ENCODE data around the gene OTUD3.

OTUD3 gene

GRCh38 chr1:19894218-19894617 lies 12.0 kb downstream of the OTUD3 start:
- no peak for DNase-seq (ENCODE audit: low read depth in 1 of 2, low spot score in 1 of 2)
- H3K27ac ChIP-seq (replicated peaks) = no peak overlapping the region
- TF ChIP-seq REST (IDR thresholded peaks at IDR 0.05; ENCODE audit: insufficient replicate concordance, low read depth) (no peak), SPI1 (IDR thresholded peaks at IDR 0.05; ENCODE audit: borderline replicate concordance, low read depth) (no peak), GABPA (IDR thresholded peaks at IDR 0.05; ENCODE audit: low read depth) (no peak), POLR2AphosphoS5 (IDR thresholded peaks at IDR 0.05; ENCODE audit: low read depth) (no peak), CTCF (IDR thresholded peaks at IDR 0.05; ENCODE audit: insufficient read depth, low read length) (no peak)
- no peak overlapping the region for H3K4me3 ChIP-seq (replicated peaks; ENCODE audit: insufficient read depth, low read length)
- no peaks in the 10 kb centered on the region for H3K27me3 ChIP-seq (ENCODE audit: insufficient read depth, poor library complexity, severe bottlenecking)

- Histone ChIP-seq H3K27me3 (ENCODE audit: insufficient read depth, poor library complexity, severe bottlenecking) (no peaks in the 10 kb centered on the region), H3K27ac (replicated peaks) (no peak overlapping the region), H3K4me3 (replicated peaks; ENCODE audit: insufficient read depth, low read length) (no peak overlapping the region)
- TF ChIP-seq SPI1 (IDR thresholded peaks at IDR 0.05; ENCODE audit: borderline replicate concordance, low read depth) (no peak), GABPA (IDR thresholded peaks at IDR 0.05; ENCODE audit: low read depth) (no peak), POLR2AphosphoS5 (IDR thresholded peaks at IDR 0.05; ENCODE audit: low read depth) (no peak), CTCF (IDR thresholded peaks at IDR 0.05; ENCODE audit: insufficient read depth, low read length) (no peak), REST (IDR thresholded peaks at IDR 0.05; ENCODE audit: insufficient replicate concordance, low read depth) (no peak)
- DNase-seq (ENCODE audit: low read depth in 1 of 2, low spot score in 1 of 2) = no peak
Measured at GRCh38 chr1:19901653-19902052, 19.5 kb downstream of the OTUD3 start.

- TF ChIP-seq GABPA (IDR thresholded peaks at IDR 0.05; ENCODE audit: low read depth) (no peak), POLR2AphosphoS5 (IDR thresholded peaks at IDR 0.05; ENCODE audit: low read depth) (no peak), REST (IDR thresholded peaks at IDR 0.05; ENCODE audit: insufficient replicate concordance, low read depth) (no peak), SPI1 (IDR thresholded peaks at IDR 0.05; ENCODE audit: borderline replicate concordance, low read depth) (no peak), CTCF (IDR thresholded peaks at IDR 0.05; ENCODE audit: insufficient read depth, low read length) (no peak)
- Histone ChIP-seq H3K27ac (replicated peaks) (no peak overlapping the region), H3K4me3 (replicated peaks; ENCODE audit: insufficient read depth, low read length) (no peak overlapping the region), H3K27me3 (ENCODE audit: insufficient read depth, poor library complexity, severe bottlenecking) (no peaks in the 10 kb centered on the region)
- DNase-seq (ENCODE audit: low read depth in 1 of 2, low spot score in 1 of 2) = no peak
Measured at GRCh38 chr1:19903621-19904020, 21.4 kb downstream of the OTUD3 start.

Data from HL-60 (cell line).